Nucleus accumbens (tissue), 56 donors: Measurements from ENCODE around the gene PHLPP2.
"Not testable (repeated sequence)": the region's sequence is repeated elsewhere in the genome, so short reads cannot be mapped to it uniquely, and the experiment has no call there.

Experiments
- DNase-seq, 56 donors: peaks; one replicate each; lab custom pipeline; 2025; lab: John Stamatoyannopoulos, UW

The PHLPP2 gene

DNA sequence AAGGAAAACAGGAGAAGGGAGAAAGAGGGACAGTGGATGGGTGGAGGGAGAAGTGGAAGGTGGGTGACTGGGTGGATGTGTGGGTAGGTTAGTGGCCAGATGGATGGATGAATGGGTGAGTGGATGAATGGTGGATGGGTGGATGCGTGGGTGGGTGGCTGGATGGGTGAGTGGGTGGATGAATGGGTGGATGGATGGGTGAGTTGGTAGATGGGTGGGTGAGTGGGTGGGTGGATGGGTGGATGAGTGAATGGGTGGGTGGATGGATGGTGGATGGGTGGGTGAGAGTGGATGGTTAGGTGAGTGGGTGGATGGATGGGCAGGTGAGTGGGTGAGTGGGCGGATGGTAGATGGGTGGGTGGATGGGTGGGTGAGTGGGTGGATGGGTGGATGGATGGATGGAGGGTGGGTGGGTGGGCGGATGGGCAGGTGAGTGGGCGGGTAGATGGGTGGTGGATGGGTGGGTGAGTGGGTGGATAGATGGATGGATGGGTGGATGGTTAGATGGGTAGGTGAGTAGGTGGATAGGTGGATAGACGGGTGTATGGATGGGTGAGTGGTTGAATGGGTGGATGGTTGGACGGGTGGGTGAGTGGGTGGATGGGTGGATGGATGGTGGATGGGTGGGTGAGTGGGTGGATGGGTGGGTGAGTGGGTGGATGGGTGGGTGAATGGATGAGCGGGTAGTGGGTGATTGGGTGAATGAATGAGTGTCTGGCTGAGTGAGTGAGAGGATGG is 99.2 kb downstream of the PHLPP2 start:
- peak in 1 of 56 donors; percentile 8 for DNase-seq

DNA sequence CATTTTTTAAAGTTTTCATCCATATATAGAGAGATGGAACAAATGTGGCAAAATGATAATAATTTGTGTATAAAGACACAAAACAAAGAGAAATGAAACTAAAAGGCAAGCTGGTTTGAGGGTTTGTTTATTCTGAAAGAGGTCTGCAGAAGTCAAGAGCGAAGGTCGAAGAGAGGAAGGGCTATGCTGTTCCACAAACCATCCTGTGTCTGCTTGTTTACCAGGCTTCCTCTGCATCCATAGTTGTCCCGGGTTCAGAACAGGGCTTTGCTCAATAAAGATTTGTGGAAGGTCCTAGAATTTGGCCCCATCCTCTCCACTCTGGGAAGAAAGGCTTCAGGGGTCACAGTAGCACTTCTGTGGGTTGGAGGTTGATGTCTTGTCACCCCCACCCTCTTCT is 100.9 kb downstream of the PHLPP2 start:
- no peak for DNase-seq

- no peak for DNase-seq
Observed at GRCh38 chr16:71622088-71622487, 102.4 kb downstream of the PHLPP2 start.

DNA sequence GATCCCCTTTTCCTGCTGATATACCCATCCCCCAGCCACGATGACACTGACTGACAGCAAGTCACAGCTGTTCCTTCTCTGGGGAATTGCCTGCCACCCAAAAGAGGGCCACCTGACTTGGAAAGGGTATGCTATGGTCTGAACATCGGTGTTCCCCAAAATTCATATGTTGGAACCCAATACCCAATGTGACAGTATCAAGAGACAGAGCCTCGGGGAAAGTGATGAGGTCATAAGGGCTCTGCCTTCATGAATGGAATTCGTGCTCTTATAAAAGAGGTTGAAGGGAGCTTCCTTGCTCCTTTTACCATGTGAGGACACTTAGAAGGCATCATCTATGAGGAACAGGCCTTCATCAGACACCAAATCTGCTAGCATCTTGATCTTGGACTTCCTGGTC is 106.1 kb downstream of the PHLPP2 start:
- DNase-seq, result no peak

- not testable (repeated sequence) for DNase-seq
Observed at GRCh38 chr16:71614956-71615355, 109.5 kb downstream of the PHLPP2 start.

GRCh38 chr16:71610936-71611871 is 113.3 kb downstream of the PHLPP2 start:
- DNase-seq, result peak in 49 of 56 donors; percentile 5 to 78 (median 44)

- DNase-seq, result no peak
Observed at GRCh38 chr16:71610447-71610846, 114.1 kb downstream of the PHLPP2 start.

- DNase-seq, result no peak
Observed at GRCh38 chr16:71609066-71609465, 115.4 kb downstream of the PHLPP2 start.

DNA sequence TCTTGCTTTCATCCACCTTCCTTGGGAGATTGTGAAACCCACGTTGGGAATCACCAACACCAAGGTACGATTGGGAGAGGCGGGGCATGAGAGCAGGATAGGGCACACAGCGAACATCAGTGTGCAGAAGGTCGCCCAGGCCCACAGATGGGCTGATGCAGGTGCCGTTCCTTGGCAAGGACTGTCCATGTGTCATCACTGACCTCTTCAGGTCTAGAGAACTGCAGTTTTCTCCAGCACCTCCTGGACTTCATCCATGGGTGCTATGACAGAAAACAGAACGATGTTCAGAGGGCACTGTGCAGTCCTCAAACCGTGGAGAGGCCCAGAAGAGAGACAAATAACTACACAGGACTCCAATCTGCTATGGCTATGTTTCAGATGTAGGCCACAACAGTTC is 123.7 kb downstream of the PHLPP2 start:
- DNase-seq, result no peak

GRCh38 chr16:71598426-71598825 is 126.1 kb downstream of the PHLPP2 start:
- DNase-seq, result not testable (repeated sequence)

GRCh38 chr16:71595340-71595826 is 129.1 kb downstream of the PHLPP2 start:
- DNase-seq, result not testable (repeated sequence)
